Liver (tissue), 9 donors: Measurements from ENCODE around the gene DENND4C. TPM values are rescaled to one million over a fixed set of nuclear protein-coding genes. Genes with fewer than 3 reads are reported as not detected.

Source experiments
- DNase-seq: peaks from one replicate; pipeline ENCODE4 v3.0.0-alpha.2; 2017; ENCODE audit warnings: low spot score
- H3K27ac ChIP-seq, 2 donors: one replicate each; pipeline ENCODE4 v1.7.0; 2013; ENCODE audit warnings: inconsistent platforms in 2 of 2, low read length in 2 of 2, control low read depth in 1 of 2, low read depth in 1 of 2, mild to moderate bottlenecking in 1 of 2
- H3K27me3 ChIP-seq, 4 donors: one replicate each; pipeline versions ENCODE4 v1.6.1 to v1.7.0; 2013; ENCODE audit warnings: low read length in 3 of 4, inconsistent platforms in 1 of 4, mild to moderate bottlenecking in 1 of 4, moderate library complexity in 1 of 4; ENCODE audit not compliant: control insufficient read depth in 4 of 4, insufficient read depth in 4 of 4
- H3K36me3 ChIP-seq, 4 donors: one replicate each; pipeline versions ENCODE4 v1.6.1 to v1.7.0; 2013; ENCODE audit warnings: low read length in 3 of 4, mild to moderate bottlenecking in 3 of 4, low read depth in 1 of 4, moderate library complexity in 1 of 4; ENCODE audit not compliant: control insufficient read depth in 4 of 4, insufficient read depth in 3 of 4
- H3K4me1 ChIP-seq, 4 donors: one replicate each; pipeline versions ENCODE4 v1.6.1 to v1.7.0; 2013; ENCODE audit warnings: low read length in 3 of 4, mild to moderate bottlenecking in 3 of 4, moderate library complexity in 1 of 4; ENCODE audit not compliant: control insufficient read depth in 4 of 4, insufficient read depth in 4 of 4
- H3K4me3 ChIP-seq, 3 donors: one replicate each; pipeline versions ENCODE4 v1.6.1 to v1.7.0; 2013; ENCODE audit warnings: low read length in 3 of 3, control low read depth in 1 of 3, low read depth in 1 of 3, mild to moderate bottlenecking in 1 of 3
- H3K9ac ChIP-seq, 2 donors: one replicate each; pipeline ENCODE4 v1.7.0; 2013; ENCODE audit warnings: low read length in 2 of 2, mild to moderate bottlenecking in 2 of 2, moderate library complexity in 2 of 2, control low read depth in 1 of 2, low read depth in 1 of 2
- H3K9me3 ChIP-seq, 4 donors: one replicate each; pipeline versions ENCODE4 v1.6.1 to v1.7.0; 2013; ENCODE audit warnings: low read length in 3 of 4; ENCODE audit not compliant: control insufficient read depth in 4 of 4
- CTCF ChIP-seq: fragments of 150-350 bp; IDR thresholded peaks from 2 replicates; pipeline ENCODE4 v1.5.1; 2017; ENCODE audit warnings: improper control_type of control experiment, low read depth, low read length; ENCODE audit not compliant: missing input control
- EGR1 ChIP-seq, 2 donors: IDR thresholded peaks; 2 replicates each; pipeline ENCODE4 v1.6.1; 2016 to 2018; ENCODE audit warnings: antibody characterized with exemption in 2 of 2, low read depth in 2 of 2
- FOXA1 ChIP-seq: IDR thresholded peaks from 2 replicates; pipeline ENCODE4 v1.6.1; 2016; ENCODE audit warnings: antibody characterized with exemption
- FOXA2 ChIP-seq: IDR thresholded peaks from 2 replicates; pipeline ENCODE4 v1.6.1; 2016; ENCODE audit warnings: antibody characterized with exemption
- GABPA ChIP-seq, 2 donors: IDR thresholded peaks in 1 of 2; conservative IDR thresholded peaks in 1 of 2; 2 replicates each; pipeline ENCODE4 v1.6.1; 2016; ENCODE audit warnings: antibody characterized with exemption in 2 of 2, mild to moderate bottlenecking in 1 of 2, moderate library complexity in 1 of 2
- HNF4A ChIP-seq, 2 donors: conservative IDR thresholded peaks; 2 replicates each; pipeline ENCODE4 v1.6.1; 2016; ENCODE audit warnings: antibody characterized with exemption in 2 of 2, mild to moderate bottlenecking in 2 of 2
- HNF4G ChIP-seq: IDR thresholded peaks from 2 replicates; pipeline ENCODE4 v1.6.1; 2016; ENCODE audit warnings: antibody characterized with exemption
- JUND ChIP-seq, 2 donors: IDR thresholded peaks; 2 replicates each; pipeline ENCODE4 v1.6.1; 2016; ENCODE audit warnings: antibody characterized with exemption in 2 of 2
- NR2F2 ChIP-seq: IDR thresholded peaks from 2 replicates; pipeline ENCODE4 v1.6.1; 2016; ENCODE audit warnings: antibody characterized with exemption
- RAD21 ChIP-seq, 2 donors: IDR thresholded peaks; 2 replicates each; pipeline ENCODE4 v1.6.1; 2016; ENCODE audit warnings: antibody characterized with exemption in 2 of 2, mild to moderate bottlenecking in 2 of 2
- RXRA ChIP-seq, 2 donors: IDR thresholded peaks; 2 replicates each; pipeline ENCODE4 v1.6.1; 2017 to 2018; ENCODE audit warnings: antibody characterized with exemption in 2 of 2, mild to moderate bottlenecking in 1 of 2
- TAF1 ChIP-seq: conservative IDR thresholded peaks from 2 replicates; pipeline ENCODE4 v1.6.1; 2016; ENCODE audit warnings: antibody characterized with exemption, mild to moderate bottlenecking
- YY1 ChIP-seq: IDR thresholded peaks from 2 replicates; pipeline ENCODE4 v1.6.1; 2016; ENCODE audit warnings: antibody characterized with exemption, mild to moderate bottlenecking
- WGBS: extraction: QIAGEN DNeasy Blood & Tissue Kit; methylation state at CpG from one replicate; pipeline ENCODE4 v1.1.7; 2013; 5-methylcytosine and 5-hydroxymethylcytosine counted together
- polyA plus RNA-seq, 2 donors: library from polyadenylated mRNA; stranded (reverse) in 1 of 2; unstranded in 1 of 2; fragments of 200-250 nt in 1 of 2; fragments of >200 nt in 1 of 2; fragmentation: Nextera tagmentation in 1 of 2; extraction: Ambion mirVana in 1 of 2; gene quantifications; one replicate each; pipeline versions ENCODE4 v1.2.1 to v1.2.3, GENCODE V29; 2013 to 2015
- total RNA-seq, 2 donors: library from RNA; depleted of rRNA; stranded (reverse); fragments of >200 nt; gene quantifications; one replicate each; pipeline ENCODE4 v1.2.3, GENCODE V29; 2014
- TF ChIP-seq, protein P1 (sequence below): IDR thresholded peaks from 2 replicates; pipeline ENCODE4 v1.6.1; 2016; ENCODE audit warnings: antibody characterized with exemption
- TF ChIP-seq, protein P2 (sequence below): IDR thresholded peaks from 2 replicates; pipeline ENCODE4 v1.6.1; 2016; ENCODE audit warnings: antibody characterized with exemption
- TF ChIP-seq, protein P3 (sequence below): IDR thresholded peaks from 2 replicates; pipeline ENCODE4 v1.6.1; 2016; ENCODE audit warnings: antibody characterized with exemption
- TF ChIP-seq, protein P4 (sequence below): IDR thresholded peaks from 2 replicates; pipeline ENCODE4 v1.6.1; 2016; ENCODE audit warnings: antibody characterized with exemption, mild to moderate bottlenecking
- donor health status: healthy.
- donor health status: healthy.
- donor health status: healthy.
- donor health status: healthy.
- donor health status: healthy.

DENND4C gene
- total and polyA plus RNA-seq, 4 donors, result 6.9 to 54.9 (median 14.8) TPM

- Histone ChIP-seq H3K27ac (no peak overlapping the region), H3K9ac (no peak overlapping the region), H3K4me1 (peaks cover 0 to 1% (median 0%) of the 10 kb centered on the region in 4 donors), H3K27me3 (no peaks in the 10 kb centered on the region), H3K9me3 (no peaks in the 10 kb centered on the region), H3K4me3 (no peak overlapping the region), H3K36me3 (peaks cover 0 to 8% (median 0%) of the 10 kb centered on the region in 4 donors)
- 81% methylated on average over 3 of the region's 3 CpGs for whole genome bisulfite sequencing
- no peak for DNase-seq
- TF ChIP-seq EGR1 (IDR thresholded peaks at IDR 0.05; ENCODE audit: low read depth in 2 of 2) (no peak), RAD21 (IDR thresholded peaks at IDR 0.05) (no peak), YY1 (no peak), JUND (IDR thresholded peaks at IDR 0.05) (no peak), HNF4A (conservative IDR thresholded peaks at IDR 0.05) (no peak), RXRA (IDR thresholded peaks at IDR 0.05) (no peak), FOXA2 (no peak), NR2F2 (no peak), HNF4G (no peak), FOXA1 (no peak), CTCF (no peak), TAF1 (no peak), GABPA (IDR thresholded peaks at IDR 0.05 in 1 of 2, conservative IDR thresholded peaks at IDR 0.05 in 1 of 2) (no peak)
- TF ChIP-seq, protein P1, sequence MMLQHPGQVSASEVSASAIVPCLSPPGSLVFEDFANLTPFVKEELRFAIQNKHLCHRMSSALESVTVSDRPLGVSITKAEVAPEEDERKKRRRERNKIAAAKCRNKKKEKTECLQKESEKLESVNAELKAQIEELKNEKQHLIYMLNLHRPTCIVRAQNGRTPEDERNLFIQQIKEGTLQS, result no peak
- TF ChIP-seq, protein P2, sequence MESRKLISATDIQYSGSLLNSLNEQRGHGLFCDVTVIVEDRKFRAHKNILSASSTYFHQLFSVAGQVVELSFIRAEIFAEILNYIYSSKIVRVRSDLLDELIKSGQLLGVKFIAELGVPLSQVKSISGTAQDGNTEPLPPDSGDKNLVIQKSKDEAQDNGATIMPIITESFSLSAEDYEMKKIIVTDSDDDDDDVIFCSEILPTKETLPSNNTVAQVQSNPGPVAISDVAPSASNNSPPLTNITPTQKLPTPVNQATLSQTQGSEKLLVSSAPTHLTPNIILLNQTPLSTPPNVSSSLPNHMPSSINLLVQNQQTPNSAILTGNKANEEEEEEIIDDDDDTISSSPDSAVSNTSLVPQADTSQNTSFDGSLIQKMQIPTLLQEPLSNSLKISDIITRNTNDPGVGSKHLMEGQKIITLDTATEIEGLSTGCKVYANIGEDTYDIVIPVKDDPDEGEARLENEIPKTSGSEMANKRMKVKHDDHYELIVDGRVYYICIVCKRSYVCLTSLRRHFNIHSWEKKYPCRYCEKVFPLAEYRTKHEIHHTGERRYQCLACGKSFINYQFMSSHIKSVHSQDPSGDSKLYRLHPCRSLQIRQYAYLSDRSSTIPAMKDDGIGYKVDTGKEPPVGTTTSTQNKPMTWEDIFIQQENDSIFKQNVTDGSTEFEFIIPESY, result no peak
- TF ChIP-seq, protein P3, sequence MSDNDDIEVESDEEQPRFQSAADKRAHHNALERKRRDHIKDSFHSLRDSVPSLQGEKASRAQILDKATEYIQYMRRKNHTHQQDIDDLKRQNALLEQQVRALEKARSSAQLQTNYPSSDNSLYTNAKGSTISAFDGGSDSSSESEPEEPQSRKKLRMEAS, result no peak
- TF ChIP-seq, protein P4, sequence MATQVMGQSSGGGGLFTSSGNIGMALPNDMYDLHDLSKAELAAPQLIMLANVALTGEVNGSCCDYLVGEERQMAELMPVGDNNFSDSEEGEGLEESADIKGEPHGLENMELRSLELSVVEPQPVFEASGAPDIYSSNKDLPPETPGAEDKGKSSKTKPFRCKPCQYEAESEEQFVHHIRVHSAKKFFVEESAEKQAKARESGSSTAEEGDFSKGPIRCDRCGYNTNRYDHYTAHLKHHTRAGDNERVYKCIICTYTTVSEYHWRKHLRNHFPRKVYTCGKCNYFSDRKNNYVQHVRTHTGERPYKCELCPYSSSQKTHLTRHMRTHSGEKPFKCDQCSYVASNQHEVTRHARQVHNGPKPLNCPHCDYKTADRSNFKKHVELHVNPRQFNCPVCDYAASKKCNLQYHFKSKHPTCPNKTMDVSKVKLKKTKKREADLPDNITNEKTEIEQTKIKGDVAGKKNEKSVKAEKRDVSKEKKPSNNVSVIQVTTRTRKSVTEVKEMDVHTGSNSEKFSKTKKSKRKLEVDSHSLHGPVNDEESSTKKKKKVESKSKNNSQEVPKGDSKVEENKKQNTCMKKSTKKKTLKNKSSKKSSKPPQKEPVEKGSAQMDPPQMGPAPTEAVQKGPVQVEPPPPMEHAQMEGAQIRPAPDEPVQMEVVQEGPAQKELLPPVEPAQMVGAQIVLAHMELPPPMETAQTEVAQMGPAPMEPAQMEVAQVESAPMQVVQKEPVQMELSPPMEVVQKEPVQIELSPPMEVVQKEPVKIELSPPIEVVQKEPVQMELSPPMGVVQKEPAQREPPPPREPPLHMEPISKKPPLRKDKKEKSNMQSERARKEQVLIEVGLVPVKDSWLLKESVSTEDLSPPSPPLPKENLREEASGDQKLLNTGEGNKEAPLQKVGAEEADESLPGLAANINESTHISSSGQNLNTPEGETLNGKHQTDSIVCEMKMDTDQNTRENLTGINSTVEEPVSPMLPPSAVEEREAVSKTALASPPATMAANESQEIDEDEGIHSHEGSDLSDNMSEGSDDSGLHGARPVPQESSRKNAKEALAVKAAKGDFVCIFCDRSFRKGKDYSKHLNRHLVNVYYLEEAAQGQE, result no peak
Observed at GRCh38 chr9:19284729-19285128, 54.2 kb downstream of the DENND4C start.
